GM10266 (cell line): ENCODE results near the gene PTH2.

Experiments
- DNase-seq: peaks from one replicate; pipeline ENCODE4 v3.0.0; 2012; ENCODE audit errors: extremely low spot score
- TF ChIP-seq, protein P1 (sequence below): IDR thresholded peaks from 2 replicates; pipeline ENCODE4 v1.5.1; 2012; ENCODE audit warnings: mild to moderate bottlenecking, low read depth; ENCODE audit not compliant: control insufficient read depth, insufficient read depth; ENCODE audit errors: missing control alignments

The PTH2 gene

DNA sequence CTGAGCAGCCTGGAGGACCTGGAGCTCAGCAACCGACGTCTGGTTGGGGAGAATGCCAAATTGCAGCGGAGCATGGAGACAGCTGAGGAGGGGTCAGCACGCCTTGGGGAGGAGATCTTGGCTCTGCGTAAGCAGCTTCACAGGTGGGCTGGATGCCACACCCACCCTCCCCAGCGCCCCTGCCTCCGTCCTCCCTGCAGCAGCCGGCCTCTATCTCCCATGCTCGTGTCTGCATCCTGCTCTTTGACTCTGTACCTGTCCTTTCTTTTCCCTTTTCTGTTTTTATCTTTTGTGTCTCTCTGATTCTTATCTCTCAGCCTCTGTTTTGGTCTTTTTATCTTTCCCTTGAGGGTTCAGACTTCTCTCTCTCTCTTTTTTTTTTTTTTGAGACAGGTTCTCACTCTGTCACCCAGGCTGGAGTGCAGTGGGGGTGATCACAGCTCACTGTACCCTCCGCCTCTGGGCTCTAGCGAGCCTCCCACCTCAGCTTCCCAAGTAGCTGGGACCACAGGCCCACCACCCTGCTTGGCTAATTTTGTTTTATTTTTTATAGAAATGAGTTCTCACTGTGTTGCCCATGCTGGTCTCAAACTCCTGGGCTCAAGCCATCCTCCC is 25.1 kb downstream of the PTH2 start:
- TF ChIP-seq, protein P1, sequence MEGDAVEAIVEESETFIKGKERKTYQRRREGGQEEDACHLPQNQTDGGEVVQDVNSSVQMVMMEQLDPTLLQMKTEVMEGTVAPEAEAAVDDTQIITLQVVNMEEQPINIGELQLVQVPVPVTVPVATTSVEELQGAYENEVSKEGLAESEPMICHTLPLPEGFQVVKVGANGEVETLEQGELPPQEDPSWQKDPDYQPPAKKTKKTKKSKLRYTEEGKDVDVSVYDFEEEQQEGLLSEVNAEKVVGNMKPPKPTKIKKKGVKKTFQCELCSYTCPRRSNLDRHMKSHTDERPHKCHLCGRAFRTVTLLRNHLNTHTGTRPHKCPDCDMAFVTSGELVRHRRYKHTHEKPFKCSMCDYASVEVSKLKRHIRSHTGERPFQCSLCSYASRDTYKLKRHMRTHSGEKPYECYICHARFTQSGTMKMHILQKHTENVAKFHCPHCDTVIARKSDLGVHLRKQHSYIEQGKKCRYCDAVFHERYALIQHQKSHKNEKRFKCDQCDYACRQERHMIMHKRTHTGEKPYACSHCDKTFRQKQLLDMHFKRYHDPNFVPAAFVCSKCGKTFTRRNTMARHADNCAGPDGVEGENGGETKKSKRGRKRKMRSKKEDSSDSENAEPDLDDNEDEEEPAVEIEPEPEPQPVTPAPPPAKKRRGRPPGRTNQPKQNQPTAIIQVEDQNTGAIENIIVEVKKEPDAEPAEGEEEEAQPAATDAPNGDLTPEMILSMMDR, result no peak
- DNase-seq, result no peak

DNA sequence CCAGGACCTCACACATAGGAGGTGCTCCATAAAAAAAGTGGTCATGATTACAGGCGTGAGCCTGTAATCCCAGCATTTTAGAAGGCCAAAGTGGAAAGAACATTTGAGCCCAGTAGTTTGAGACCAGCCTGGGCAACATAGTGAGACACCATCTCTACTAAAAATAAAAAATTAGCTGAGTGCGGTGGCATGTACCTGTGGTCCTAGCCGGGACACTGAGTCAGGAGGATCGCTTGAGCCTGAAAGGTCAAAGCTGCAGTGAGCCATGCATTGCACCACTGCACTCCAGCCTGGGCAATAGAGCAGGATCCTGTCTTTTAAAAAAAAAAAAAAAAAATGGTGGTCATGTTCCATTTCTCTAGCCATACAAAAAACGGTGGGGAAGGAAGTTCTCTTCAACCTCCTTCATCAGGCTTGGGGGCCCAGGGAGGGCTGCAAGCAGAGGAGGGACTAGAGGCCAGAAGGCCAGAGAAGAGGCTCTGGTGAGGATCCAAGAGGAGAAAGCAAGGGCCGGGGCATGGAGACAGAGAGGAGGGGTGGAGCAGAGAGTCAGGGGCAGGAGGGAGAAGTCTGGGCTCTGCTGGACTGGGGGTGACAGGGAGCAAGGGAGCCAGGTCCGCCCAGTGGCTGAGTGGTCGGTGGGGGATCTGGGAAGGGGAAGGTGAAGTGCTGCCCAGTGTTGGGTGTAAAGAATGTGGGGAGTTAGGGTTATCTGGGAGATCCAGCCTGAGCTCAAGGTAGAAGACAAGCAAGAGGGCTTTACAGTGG is 26.3 kb downstream of the PTH2 start:
- no peak for DNase-seq
- TF ChIP-seq, protein P1, result no peak

DNA sequence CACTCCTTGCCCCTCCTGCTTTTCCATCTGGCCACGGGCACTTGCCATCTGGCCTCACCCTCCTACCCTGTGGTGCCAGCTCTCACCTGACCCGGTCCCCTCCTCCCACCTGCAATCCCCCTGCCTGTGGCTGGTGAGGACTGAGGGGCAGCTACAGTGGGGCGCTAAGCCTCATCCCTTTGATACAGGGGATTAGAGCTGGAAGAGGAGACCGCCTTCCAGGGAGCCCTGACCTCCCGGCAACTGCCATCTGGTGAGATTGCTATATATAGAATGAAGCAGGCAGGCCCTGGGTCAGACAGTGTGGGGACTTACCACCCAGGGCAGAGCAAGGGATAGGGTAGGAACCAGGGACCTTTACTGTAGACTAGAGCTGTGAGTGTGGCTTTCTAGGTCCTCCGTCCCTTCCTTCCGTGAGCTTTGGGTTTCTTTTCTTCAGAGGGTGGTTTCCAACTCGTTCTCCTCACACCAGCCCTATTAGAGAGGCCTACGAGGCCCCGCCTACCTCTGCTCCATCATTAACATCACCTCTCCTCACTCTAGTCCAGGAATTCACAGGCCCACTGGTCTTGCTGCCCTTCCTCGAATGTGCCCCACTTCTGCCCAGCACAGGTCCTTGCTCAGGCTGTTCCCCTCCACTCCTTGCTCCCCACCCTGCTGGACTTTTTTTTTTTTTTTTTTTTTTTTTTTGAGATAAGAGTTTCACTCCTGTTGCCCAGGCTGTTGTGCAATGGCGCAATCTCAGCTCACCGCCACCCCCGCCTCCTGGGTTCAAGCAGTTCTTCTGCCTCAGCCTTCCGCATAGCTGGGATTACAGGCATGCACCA is 27.4 kb downstream of the PTH2 start:
- no peak for DNase-seq

DNA sequence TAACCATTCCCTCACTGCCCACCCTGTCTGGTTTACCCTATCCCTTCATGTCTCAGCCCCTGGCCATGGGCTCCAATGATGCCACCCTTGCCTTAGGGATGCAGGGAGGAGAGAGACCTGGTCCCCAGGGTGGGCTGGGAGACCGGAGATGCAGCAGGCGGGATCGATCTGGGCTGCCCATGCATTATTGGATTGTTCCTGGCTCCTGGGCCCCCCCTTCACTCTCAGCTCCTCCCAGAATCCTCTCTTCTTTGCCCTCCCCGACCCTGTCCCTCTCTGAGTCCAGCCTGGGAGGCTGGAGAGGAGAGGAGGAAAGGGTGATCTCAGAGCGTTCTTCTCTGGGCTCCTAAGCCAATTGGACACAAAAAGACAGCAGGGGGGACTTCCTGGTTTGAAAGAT is 29.4 kb downstream of the PTH2 start:
- DNase-seq, result no peak
- TF ChIP-seq, protein P1, result no peak

More for the DNA sequence above, 27.4 kb downstream of the PTH2 start:
- TF ChIP-seq, protein P1, result no peak

DNA sequence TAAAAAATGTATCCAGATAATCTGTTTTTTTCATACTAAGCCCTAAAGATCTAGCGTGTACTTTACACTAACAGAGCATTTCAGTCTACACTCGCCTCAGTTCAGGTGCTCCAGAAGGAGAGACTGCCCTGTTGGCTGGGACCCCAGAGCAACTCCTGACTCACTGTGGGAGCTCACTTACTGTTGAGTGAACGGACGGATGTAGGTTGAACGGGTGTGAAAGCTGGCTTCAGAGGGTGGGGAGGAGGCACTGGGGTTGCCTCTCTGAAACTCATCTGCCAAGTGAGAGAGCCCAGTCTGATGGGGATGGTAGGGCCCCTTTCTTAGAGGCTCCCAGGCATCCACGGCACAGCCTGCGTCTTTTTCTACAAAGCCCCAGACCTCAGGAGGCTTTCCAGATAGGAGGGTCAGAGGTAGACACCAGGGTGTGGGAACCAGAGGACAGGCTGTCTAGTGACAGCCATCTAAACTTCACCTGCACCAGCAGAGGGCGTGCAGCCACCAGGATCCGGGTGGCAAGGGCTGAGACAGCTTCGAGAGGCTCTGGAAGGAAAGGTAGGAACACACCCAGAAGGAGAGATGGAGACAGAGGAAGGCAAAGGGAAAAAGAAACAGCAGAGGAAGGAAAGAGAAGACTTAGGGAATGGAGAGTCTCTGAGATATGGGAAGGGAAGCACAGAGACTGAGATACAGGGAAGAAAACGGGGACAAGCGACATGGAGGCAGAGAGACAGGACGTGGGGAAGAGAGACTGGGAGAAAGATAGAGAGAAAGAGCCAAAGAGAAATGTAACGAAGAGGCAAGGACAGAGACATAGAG is 31.5 kb downstream of the PTH2 start:
- DNase-seq, result peak; percentile 85
- TF ChIP-seq, protein P1, result peak; percentile 94

DNA sequence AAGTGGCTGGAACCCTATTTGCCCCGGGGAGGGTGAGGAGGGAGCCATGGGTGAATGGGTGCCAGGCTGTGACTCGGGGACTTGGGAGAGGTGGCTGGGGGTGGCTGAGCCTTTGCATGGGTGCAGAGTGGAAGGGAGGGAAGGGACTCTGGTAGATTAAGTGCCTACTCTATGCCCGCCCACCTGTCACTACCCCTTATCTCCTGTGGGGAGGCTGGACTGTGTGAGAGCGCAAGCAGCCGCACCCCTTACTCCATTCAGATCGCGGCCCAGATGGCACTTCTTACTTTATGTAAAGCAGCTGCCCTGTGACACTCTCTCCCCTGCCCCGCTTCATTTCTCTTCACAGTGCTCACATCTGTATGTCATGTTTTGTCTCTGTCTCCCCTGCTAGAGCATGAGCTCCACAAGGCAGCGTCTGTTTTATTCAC is 32.3 kb downstream of the PTH2 start:
- no peak for DNase-seq
- TF ChIP-seq, protein P1, result no peak
